ENCODE results near the gene PTPRE. TPM values are rescaled to one million over a fixed set of nuclear protein-coding genes. Genes with fewer than 3 reads are reported as not detected.
A peak's percentile ranks its signal among the peaks of the same experiment; 100 is the strongest.

Gene PTPRE, protein sequence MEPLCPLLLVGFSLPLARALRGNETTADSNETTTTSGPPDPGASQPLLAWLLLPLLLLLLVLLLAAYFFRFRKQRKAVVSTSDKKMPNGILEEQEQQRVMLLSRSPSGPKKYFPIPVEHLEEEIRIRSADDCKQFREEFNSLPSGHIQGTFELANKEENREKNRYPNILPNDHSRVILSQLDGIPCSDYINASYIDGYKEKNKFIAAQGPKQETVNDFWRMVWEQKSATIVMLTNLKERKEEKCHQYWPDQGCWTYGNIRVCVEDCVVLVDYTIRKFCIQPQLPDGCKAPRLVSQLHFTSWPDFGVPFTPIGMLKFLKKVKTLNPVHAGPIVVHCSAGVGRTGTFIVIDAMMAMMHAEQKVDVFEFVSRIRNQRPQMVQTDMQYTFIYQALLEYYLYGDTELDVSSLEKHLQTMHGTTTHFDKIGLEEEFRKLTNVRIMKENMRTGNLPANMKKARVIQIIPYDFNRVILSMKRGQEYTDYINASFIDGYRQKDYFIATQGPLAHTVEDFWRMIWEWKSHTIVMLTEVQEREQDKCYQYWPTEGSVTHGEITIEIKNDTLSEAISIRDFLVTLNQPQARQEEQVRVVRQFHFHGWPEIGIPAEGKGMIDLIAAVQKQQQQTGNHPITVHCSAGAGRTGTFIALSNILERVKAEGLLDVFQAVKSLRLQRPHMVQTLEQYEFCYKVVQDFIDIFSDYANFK
- polyA plus RNA-seq (2012; rRNA removed), result 6.2 and 11.8 TPM in 2 replicates
- 8.9 and 9.4 TPM in 2 replicates for polyA plus RNA-seq (2012; cell fraction: cytosol; rRNA removed)
- 19.9 and 21.3 TPM in 2 replicates for polyA plus RNA-seq (2012; cell fraction: nucleus; rRNA removed)

DNA sequence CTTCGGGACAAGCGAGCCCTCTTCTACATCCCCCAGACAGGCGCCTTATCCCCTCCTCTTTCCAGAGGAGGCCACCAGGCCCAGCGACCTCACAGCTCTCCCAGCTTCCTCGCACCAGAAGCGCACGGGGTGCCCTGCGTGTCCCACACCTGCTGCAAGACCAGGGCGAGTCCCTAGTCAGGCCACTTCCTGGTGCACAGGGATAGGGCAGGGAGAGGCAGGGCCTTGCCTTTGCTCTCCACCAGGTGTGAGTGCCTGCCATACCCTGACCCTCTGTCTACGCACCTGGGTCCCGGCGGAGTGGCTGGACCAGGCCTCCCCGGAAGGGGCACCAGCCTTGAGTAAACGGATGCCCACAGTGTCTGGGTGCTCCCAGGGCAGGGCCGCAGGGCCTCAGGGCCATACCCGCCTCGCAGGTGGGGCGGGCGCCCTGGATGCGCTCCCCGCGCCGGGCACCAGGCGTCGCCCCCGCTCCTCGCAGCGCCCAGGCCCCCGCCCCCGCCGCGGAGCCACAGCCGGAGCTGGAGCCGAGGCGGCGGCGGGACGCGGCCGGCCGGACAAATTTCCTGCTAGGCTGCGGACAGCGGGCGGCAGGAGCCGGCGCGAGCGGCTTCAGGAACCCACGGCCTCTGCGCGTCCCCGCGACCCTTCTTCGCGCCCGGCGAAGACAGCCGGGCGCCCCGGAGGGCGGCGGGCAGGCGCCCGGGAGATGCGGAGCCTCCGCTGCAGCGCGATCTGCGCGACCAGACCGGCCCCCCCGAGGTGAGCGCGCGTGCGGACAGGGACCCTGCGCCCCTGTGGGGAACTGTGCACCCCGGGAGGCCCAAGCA lies at the start of gene PTPRE:
TSS of gene PTPRE (plus strand) at position 556 of the 830 bp plus-strand sequence. CDS start 133,779 bp downstream, outside the sequence.
- Histone ChIP-seq H4K20me1 (ENCODE audit: insufficient read depth) (no peaks in the 10 kb centered on the region), H3K4me1 (ENCODE audit: control insufficient read depth in 1 of 2, insufficient read depth in 2 of 2, low read depth in 1 of 2, low read length in 1 of 2) (peaks cover 0 to 12% of the 10 kb centered on the region in 2 experiments; a peak in 1 of 4 replicates), H2AFZ (ENCODE audit: low read depth) (peak within 1 kb of the TSS; percentile 84; the same call in 1 of the 2 replicates), H3K4me2 (peak within 1 kb of the TSS; percentile 83), H3K79me2 (ENCODE audit: insufficient read depth) (no peaks in the 10 kb centered on the region; the same call in 1 of the 2 replicates), H3K36me3 (replicated peaks in 1 of 2; ENCODE audit: control insufficient read depth in 1 of 2, insufficient read depth in 2 of 2, low read length in 1 of 2) (no peaks in the 10 kb centered on the region), H3K9me3 (no peaks in the 10 kb centered on the region), H3K9me2 (no peaks in the 10 kb centered on the region), H3K27ac (ENCODE audit: low read depth in 2 of 2, low read length in 1 of 2) (peak within 1 kb of the TSS; percentile 32 to 34), H3K27me3 (ENCODE audit: insufficient read depth) (no peaks in the 10 kb centered on the region), H3K4me3 (ENCODE audit: low read depth in 2 of 2, low read length in 1 of 2) (peak within 1 kb of the TSS; percentile 70 to 77), H3K9ac (peak within 1 kb of the TSS; percentile 63; the same call in 1 of the 2 replicates), H3F3A (replicated peaks; ENCODE audit: insufficient read depth) (no peaks in the 10 kb centered on the region)
- DNase-seq, result peak; percentile 96
- 48% methylated on average over 13 of the region's 78 CpGs for WGBS (ENCODE audit: low lambda C conversion rate)
- CTCF ChIA-PET, result interaction anchor here (0.6 to 13.6 kb wide), 54 partner anchors 9 to 1697 kb away, joined by 3 to 389 read pairs (median 4); no protein-coding TSS in a partner anchor
- POLR2A ChIA-PET, result interaction anchor here (1.1 kb wide), 1 partner anchor 105 kb away, joined by 3 read pairs; no protein-coding TSS in a partner anchor
- TF ChIP-seq, protein P1, sequence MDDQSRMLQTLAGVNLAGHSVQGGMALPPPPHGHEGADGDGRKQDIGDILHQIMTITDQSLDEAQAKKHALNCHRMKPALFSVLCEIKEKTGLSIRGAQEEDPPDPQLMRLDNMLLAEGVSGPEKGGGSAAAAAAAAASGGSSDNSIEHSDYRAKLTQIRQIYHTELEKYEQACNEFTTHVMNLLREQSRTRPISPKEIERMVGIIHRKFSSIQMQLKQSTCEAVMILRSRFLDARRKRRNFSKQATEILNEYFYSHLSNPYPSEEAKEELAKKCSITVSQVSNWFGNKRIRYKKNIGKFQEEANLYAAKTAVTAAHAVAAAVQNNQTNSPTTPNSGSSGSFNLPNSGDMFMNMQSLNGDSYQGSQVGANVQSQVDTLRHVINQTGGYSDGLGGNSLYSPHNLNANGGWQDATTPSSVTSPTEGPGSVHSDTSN (IDR thresholded peaks at IDR 0.05), result no peak
- no peak for TF ChIP-seq RCOR1 (IDR thresholded peaks at IDR 0.05; ENCODE audit: low read length)
- TF ChIP-seq, protein P2, sequence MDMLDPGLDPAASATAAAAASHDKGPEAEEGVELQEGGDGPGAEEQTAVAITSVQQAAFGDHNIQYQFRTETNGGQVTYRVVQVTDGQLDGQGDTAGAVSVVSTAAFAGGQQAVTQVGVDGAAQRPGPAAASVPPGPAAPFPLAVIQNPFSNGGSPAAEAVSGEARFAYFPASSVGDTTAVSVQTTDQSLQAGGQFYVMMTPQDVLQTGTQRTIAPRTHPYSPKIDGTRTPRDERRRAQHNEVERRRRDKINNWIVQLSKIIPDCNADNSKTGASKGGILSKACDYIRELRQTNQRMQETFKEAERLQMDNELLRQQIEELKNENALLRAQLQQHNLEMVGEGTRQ (IDR thresholded peaks at IDR 0.05; ENCODE audit: borderline replicate concordance, low read depth, low read length), result no peak
- no peak for TF ChIP-seq TAF1 (IDR thresholded peaks at IDR 0.05; ENCODE audit: borderline replicate concordance, low read depth, low read length)
- TF ChIP-seq FOXJ3 (CRISPR knock-in tag; IDR thresholded peaks at IDR 0.05), result no peak
- no peak for TF ChIP-seq EZH2phosphoT487 (IDR thresholded peaks at IDR 0.05; ENCODE audit: borderline replicate concordance, low read depth)
- TF ChIP-seq FOXM1 (IDR thresholded peaks at IDR 0.05; ENCODE audit: low read depth), result no peak
- no peak for TF ChIP-seq SIN3A (IDR thresholded peaks at IDR 0.05; ENCODE audit: borderline replicate concordance, low read depth, low read length)
- no peak for TF ChIP-seq EP300 (IDR thresholded peaks at IDR 0.05; ENCODE audit: borderline replicate concordance in 1 of 2, low read depth in 1 of 2, low read length in 1 of 2)
- TF ChIP-seq, protein P3, sequence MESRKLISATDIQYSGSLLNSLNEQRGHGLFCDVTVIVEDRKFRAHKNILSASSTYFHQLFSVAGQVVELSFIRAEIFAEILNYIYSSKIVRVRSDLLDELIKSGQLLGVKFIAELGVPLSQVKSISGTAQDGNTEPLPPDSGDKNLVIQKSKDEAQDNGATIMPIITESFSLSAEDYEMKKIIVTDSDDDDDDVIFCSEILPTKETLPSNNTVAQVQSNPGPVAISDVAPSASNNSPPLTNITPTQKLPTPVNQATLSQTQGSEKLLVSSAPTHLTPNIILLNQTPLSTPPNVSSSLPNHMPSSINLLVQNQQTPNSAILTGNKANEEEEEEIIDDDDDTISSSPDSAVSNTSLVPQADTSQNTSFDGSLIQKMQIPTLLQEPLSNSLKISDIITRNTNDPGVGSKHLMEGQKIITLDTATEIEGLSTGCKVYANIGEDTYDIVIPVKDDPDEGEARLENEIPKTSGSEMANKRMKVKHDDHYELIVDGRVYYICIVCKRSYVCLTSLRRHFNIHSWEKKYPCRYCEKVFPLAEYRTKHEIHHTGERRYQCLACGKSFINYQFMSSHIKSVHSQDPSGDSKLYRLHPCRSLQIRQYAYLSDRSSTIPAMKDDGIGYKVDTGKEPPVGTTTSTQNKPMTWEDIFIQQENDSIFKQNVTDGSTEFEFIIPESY (IDR thresholded peaks at IDR 0.05; ENCODE audit: borderline replicate concordance, low read depth), result no peak
- TF ChIP-seq, protein P4, sequence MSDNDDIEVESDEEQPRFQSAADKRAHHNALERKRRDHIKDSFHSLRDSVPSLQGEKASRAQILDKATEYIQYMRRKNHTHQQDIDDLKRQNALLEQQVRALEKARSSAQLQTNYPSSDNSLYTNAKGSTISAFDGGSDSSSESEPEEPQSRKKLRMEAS (IDR thresholded peaks at IDR 0.05; ENCODE audit: low read depth), result no peak
- no peak for TF ChIP-seq TEAD4 (IDR thresholded peaks at IDR 0.05; ENCODE audit: borderline replicate concordance, insufficient read depth)
- TF ChIP-seq YY1 (IDR thresholded peaks at IDR 0.05; ENCODE audit: low read depth), result no peak
- no peak for TF ChIP-seq ELF1 (IDR thresholded peaks at IDR 0.05)
- no peak for TF ChIP-seq MXI1 (IDR thresholded peaks at IDR 0.05; ENCODE audit: low read depth, low read length)
- TF ChIP-seq GATA2 (CRISPR knock-in tag; IDR thresholded peaks at IDR 0.05), result no peak
- TF ChIP-seq RAD21 (IDR thresholded peaks at IDR 0.05; ENCODE audit: low read length), result peak; percentile 84
- TF ChIP-seq, protein P5, sequence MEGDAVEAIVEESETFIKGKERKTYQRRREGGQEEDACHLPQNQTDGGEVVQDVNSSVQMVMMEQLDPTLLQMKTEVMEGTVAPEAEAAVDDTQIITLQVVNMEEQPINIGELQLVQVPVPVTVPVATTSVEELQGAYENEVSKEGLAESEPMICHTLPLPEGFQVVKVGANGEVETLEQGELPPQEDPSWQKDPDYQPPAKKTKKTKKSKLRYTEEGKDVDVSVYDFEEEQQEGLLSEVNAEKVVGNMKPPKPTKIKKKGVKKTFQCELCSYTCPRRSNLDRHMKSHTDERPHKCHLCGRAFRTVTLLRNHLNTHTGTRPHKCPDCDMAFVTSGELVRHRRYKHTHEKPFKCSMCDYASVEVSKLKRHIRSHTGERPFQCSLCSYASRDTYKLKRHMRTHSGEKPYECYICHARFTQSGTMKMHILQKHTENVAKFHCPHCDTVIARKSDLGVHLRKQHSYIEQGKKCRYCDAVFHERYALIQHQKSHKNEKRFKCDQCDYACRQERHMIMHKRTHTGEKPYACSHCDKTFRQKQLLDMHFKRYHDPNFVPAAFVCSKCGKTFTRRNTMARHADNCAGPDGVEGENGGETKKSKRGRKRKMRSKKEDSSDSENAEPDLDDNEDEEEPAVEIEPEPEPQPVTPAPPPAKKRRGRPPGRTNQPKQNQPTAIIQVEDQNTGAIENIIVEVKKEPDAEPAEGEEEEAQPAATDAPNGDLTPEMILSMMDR (IDR thresholded peaks at IDR 0.05), result peak; percentile 65
- no peak for TF ChIP-seq TCF12 (IDR thresholded peaks at IDR 0.05)
- no peak for TF ChIP-seq RXRA (IDR thresholded peaks at IDR 0.05; ENCODE audit: borderline replicate concordance, low read depth)
- TF ChIP-seq RFX5 (IDR thresholded peaks at IDR 0.05; ENCODE audit: low read length), result no peak
- TF ChIP-seq FOSL2 (IDR thresholded peaks at IDR 0.05; ENCODE audit: borderline replicate concordance, low read depth), result no peak
